NOMO-1 treated with DMSO at 0.1 percent for 48 hours (cell line): ENCODE results near the gene AOC3.
"Not testable (repeated sequence)": the region's sequence is repeated elsewhere in the genome, so short reads cannot be mapped to it uniquely, and the experiment has no call there.

Experiments
- DNase-seq: peaks from one replicate; lab custom pipeline; 2025; ENCODE audit not compliant: unreplicated experiment; lab: John Stamatoyannopoulos, UW

The AOC3 gene

DNA sequence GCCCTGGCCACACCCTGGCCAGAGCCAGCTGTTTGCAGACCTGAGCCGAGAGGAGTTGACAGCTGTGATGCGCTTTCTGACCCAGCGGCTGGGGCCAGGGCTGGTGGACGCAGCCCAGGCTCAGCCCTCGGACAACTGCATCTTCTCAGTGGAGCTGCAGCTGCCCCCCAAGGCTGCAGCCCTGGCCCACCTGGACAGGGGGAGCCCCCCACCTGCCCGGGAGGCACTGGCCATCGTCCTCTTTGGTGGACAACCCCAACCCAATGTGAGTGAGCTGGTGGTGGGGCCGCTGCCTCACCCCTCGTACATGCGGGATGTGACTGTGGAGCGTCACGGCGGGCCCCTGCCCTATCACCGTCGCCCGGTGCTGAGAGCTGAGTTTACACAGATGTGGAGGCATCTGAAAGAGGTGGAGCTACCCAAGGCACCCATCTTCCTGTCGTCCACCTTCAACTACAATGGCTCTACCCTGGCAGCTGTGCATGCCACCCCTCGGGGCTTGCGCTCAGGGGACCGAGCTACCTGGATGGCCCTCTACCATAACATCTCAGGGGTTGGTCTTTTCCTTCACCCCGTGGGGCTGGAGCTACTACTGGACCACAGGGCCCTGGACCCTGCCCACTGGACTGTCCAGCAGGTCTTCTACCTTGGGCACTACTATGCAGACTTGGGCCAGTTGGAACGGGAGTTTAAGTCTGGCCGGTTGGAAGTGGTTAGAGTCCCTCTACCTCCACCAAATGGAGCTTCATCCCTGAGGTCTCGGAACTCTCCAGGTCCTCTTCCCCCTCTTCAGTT, 6.0 kb upstream of the AOC3 start:
- DNase-seq = no peak

- DNase-seq = no peak
Measured at GRCh38 chr17:42845556-42845917, 5.5 kb upstream of the AOC3 start.

GRCh38 chr17:42845918-42846593, 4.9 kb upstream of the AOC3 start:
- DNase-seq = peak; percentile 30

GRCh38 chr17:42846594-42847280, 4.3 kb upstream of the AOC3 start:
- no peak for DNase-seq

GRCh38 chr17:42848093-42848492, 2.9 kb upstream of the AOC3 start:
- no peak for DNase-seq

DNA sequence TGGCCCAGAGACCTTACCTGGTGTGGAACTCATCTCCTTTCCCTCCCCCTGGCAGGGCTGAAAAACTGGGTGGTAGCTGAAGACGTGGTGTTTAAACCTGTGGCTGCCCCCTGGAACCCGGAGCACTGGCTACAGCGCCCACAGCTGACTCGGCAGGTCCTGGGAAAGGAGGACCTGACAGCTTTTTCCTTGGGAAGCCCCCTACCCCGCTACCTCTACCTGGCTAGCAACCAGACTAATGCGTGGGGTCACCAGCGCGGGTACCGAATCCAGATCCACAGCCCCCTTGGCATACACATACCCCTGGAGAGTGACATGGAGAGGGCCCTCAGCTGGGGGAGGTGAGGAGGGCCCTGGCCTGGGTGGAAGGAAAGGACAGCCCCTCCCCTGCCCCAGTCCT, 2.0 kb upstream of the AOC3 start:
- DNase-seq = no peak

DNA sequence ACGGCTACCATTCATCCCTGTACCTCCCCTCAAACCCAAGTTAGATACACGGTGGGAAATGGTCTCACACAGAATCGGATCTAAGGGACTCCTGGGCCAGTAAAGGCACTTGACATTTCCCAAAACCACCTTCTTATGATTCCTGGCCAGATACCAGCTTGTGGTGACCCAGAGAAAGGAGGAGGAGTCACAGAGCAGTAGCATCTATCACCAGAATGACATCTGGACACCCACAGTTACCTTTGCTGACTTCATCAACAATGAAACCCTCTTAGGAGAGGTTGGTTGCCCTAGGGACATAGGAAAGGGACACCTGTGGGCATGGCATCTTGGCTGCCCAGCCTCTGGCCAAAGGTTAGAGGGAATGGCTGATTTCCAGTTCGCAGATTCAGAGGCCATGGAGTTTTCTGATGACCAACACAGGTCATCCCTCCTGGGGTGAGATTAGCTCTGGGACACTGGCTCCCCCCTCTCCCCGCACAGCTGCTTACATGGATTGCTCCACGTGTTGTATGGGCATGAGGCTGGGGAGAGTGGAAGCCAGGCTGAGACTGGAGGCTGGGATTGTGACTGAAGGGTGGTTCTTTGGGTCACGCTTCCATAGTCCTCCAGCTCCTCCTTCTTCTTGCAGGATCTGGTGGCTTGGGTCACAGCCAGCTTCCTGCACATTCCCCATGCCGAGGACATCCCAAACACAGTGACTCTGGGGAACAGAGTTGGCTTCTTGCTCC, 1.4 kb upstream of the AOC3 start:
- no peak for DNase-seq

GRCh38 chr17:42851371-42852240, 607 bp downstream of the AOC3 start:
- not testable (repeated sequence) for DNase-seq

DNA sequence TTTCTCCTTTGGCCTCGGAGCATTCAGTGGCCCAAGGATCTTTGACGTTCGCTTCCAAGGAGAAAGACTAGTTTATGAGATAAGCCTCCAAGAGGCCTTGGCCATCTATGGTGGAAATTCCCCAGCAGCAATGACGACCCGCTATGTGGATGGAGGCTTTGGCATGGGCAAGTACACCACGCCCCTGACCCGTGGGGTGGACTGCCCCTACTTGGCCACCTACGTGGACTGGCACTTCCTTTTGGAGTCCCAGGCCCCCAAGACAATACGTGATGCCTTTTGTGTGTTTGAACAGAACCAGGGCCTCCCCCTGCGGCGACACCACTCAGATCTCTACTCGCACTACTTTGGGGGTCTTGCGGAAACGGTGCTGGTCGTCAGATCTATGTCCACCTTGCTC, 1.4 kb downstream of the AOC3 start:
- no peak for DNase-seq

- no peak for DNase-seq
Measured at GRCh38 chr17:42853004-42853403, 2.0 kb downstream of the AOC3 start.

- no peak for DNase-seq
Measured at GRCh38 chr17:42853597-42853967, 2.6 kb downstream of the AOC3 start.

- DNase-seq = no peak
Measured at GRCh38 chr17:42853968-42854790, 3.2 kb downstream of the AOC3 start.

- no peak for DNase-seq
Measured at GRCh38 chr17:42855048-42855596, 4.1 kb downstream of the AOC3 start.

GRCh38 chr17:42856093-42856492, 5.1 kb downstream of the AOC3 start:
- not testable (repeated sequence) for DNase-seq

GRCh38 chr17:42856516-42856915, 5.5 kb downstream of the AOC3 start:
- DNase-seq = not testable (repeated sequence)

DNA sequence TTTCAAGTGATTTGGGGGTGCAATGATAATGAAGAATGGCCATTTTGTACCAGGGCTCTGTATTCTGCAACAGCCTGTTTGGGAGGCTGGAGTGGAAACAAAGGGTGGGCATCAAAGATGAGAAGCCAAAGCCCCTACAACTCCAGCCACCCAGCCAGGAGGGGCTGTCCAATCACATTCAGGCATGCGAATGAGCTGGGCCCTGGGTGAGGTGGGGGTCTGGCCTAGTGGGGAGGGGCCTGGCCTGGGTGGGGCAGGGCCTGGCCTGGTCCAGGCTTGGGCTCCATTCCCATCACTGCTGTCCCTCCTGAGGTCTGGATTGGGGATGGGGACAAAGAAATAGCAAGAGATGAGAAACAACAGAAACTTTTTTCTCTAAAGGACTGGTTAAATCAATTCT, 6.4 kb downstream of the AOC3 start:
- DNase-seq = no peak

GRCh38 chr17:42865638-42866094, 14.7 kb downstream of the AOC3 start:
- no peak for DNase-seq

DNA sequence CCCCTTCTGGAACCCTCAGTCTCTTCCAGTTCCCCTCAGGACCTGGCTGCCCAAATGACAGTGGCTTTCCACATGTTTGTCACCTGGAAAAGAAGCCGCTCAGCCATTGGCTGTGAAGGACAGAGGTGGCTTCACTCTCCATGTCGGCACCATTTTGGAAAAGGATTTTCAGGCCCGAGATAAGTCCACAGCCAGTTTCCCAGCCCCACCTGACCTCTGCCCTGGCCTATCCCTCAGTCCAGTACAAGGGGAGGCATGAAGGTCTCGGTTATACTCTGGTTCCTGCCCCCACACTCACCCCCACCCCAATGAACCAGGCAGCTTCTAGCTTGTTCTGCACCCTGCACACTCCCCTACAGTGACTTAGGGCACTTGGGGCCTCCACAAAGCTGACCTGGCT, 15.2 kb downstream of the AOC3 start:
- no peak for DNase-seq
